ENCODE measurements around the gene RALGAPB.

The RALGAPB gene

GRCh38 chr20:38583306-38583705, 110.7 kb downstream of the RALGAPB start:
- DNase-seq (ENCODE audit: low read depth), result no peak
- TF ChIP-seq CTCF (conservative IDR thresholded peaks at IDR 0.05; ENCODE audit: low read depth, low read length), result no peak
- H3K4me3 ChIP-seq (ENCODE audit: low read depth, low read length), result no peak overlapping the region

- DNase-seq (ENCODE audit: low read depth), result no peak
- no peak overlapping the region for H3K4me3 ChIP-seq (ENCODE audit: low read depth, low read length)
- TF ChIP-seq CTCF (conservative IDR thresholded peaks at IDR 0.05; ENCODE audit: low read depth, low read length), result no peak
Observed at GRCh38 chr20:38584099-38584763, 111.6 kb downstream of the RALGAPB start.

- no peak for TF ChIP-seq CTCF (conservative IDR thresholded peaks at IDR 0.05; ENCODE audit: low read depth, low read length)
- H3K4me3 ChIP-seq (ENCODE audit: low read depth, low read length), result no peak overlapping the region
- no peak for DNase-seq (ENCODE audit: low read depth)
Observed at GRCh38 chr20:38585404-38586180, 112.9 kb downstream of the RALGAPB start.

GRCh38 chr20:38586181-38586525, 113.5 kb downstream of the RALGAPB start:
- no peak for TF ChIP-seq CTCF (conservative IDR thresholded peaks at IDR 0.05; ENCODE audit: low read depth, low read length)
- no peak overlapping the region for H3K4me3 ChIP-seq (ENCODE audit: low read depth, low read length)
- DNase-seq (ENCODE audit: low read depth), result no peak

GRCh38 chr20:38588303-38588702, 115.7 kb downstream of the RALGAPB start:
- TF ChIP-seq CTCF (conservative IDR thresholded peaks at IDR 0.05; ENCODE audit: low read depth, low read length), result no peak
- no peak for DNase-seq (ENCODE audit: low read depth)
- H3K4me3 ChIP-seq (ENCODE audit: low read depth, low read length), result no peak overlapping the region

- no peak for DNase-seq (ENCODE audit: low read depth)
- H3K4me3 ChIP-seq (ENCODE audit: low read depth, low read length), result no peak overlapping the region
- TF ChIP-seq CTCF (conservative IDR thresholded peaks at IDR 0.05; ENCODE audit: low read depth, low read length), result no peak
Observed at GRCh38 chr20:38589351-38589750, 116.7 kb downstream of the RALGAPB start.
